ENCODE data around the gene PCBP2. TPM values are rescaled to one million over a fixed set of nuclear protein-coding genes. Genes with fewer than 3 reads are reported as not detected.
"Not testable (repeated sequence)": the region's sequence is repeated elsewhere in the genome, so short reads cannot be mapped to it uniquely, and the experiment has no call there.

Gene PCBP2
- total RNA-seq, 1 donor from 2014 or later, result 812 TPM

- intact Hi-C loops (cut with micrococcal nuclease), result no loop called here
These were observed 16.4 kb downstream of the PCBP2 start for GRCh38 chr12:53468282-53468681.

GRCh38 chr12:53472056-53472582 is 20.2 kb downstream of the PCBP2 start:
- intact Hi-C loops (cut with micrococcal nuclease), result no loop called here

- intact Hi-C loops (cut with micrococcal nuclease), result no loop called here
These were observed 22.2 kb downstream of the PCBP2 start for GRCh38 chr12:53474077-53474476.

- intact Hi-C loops (cut with micrococcal nuclease), result no loop called here
These were observed 22.9 kb downstream of the PCBP2 start for GRCh38 chr12:53474819-53475218.

GRCh38 chr12:53476769-53477209 is 24.9 kb downstream of the PCBP2 start:
- intact Hi-C loops (cut with micrococcal nuclease), result no loop called here

- intact Hi-C loops (cut with micrococcal nuclease), result no loop called here
These were observed 27.0 kb downstream of the PCBP2 start for GRCh38 chr12:53478865-53479264.

GRCh38 chr12:53479331-53479730 is 27.4 kb downstream of the PCBP2 start:
- intact Hi-C loops (cut with micrococcal nuclease), result no loop called here

GRCh38 chr12:53480491-53481442 is 28.9 kb downstream of the PCBP2 start:
- intact Hi-C loops (cut with micrococcal nuclease), result no loop called here

- intact Hi-C loops (cut with micrococcal nuclease), result not testable (repeated sequence)
These were observed 29.6 kb downstream of the PCBP2 start for GRCh38 chr12:53481458-53481857.

GRCh38 chr12:53481939-53482586 is 30.2 kb downstream of the PCBP2 start:
- intact Hi-C loops (cut with micrococcal nuclease), result no loop called here

- intact Hi-C loops (cut with micrococcal nuclease), result no loop called here
These were observed 30.8 kb downstream of the PCBP2 start for GRCh38 chr12:53482626-53483168.

GRCh38 chr12:53483225-53483978 is 31.5 kb downstream of the PCBP2 start:
- intact Hi-C loops (cut with micrococcal nuclease), result no loop called here

- intact Hi-C loops (cut with micrococcal nuclease), result no loop called here
These were observed 32.1 kb downstream of the PCBP2 start for GRCh38 chr12:53483979-53484377.

GRCh38 chr12:53484686-53485575 is 33.0 kb downstream of the PCBP2 start:
- intact Hi-C loops (cut with micrococcal nuclease), result no loop called here

GRCh38 chr12:53485955-53486735 is 34.2 kb downstream of the PCBP2 start:
- intact Hi-C loops (cut with micrococcal nuclease), result no loop called here

GRCh38 chr12:53486736-53487487 is 35.0 kb downstream of the PCBP2 start:
- intact Hi-C loops (cut with micrococcal nuclease), result no loop called here

- intact Hi-C loops (cut with micrococcal nuclease), result no loop called here
These were observed 37.5 kb downstream of the PCBP2 start for GRCh38 chr12:53489242-53489864.

GRCh38 chr12:53492188-53492587 is 40.3 kb downstream of the PCBP2 start:
- intact Hi-C loops (cut with micrococcal nuclease), result no loop called here
